ENCODE data around the gene CAPN5.

Gene CAPN5

DNA sequence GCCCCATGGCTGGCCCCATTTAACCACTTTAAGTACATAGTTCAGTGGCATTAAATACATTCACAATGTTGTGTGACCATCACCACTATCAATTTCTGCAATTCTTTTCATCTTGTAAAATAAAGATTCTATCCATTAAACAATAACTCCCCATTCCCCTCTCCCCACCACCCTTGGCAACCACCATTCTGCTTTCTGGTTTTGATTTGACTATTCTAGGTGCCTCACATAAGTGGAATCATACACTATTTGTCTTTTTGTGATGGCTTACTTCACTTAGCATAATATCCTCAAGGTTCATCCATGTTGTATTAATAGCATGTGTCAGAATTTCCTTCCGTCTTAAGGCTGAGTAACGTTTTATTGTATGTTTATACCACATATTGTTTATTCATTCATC lies 68.3 kb downstream of the CAPN5 start:
- DNase-seq = no peak

DNA sequence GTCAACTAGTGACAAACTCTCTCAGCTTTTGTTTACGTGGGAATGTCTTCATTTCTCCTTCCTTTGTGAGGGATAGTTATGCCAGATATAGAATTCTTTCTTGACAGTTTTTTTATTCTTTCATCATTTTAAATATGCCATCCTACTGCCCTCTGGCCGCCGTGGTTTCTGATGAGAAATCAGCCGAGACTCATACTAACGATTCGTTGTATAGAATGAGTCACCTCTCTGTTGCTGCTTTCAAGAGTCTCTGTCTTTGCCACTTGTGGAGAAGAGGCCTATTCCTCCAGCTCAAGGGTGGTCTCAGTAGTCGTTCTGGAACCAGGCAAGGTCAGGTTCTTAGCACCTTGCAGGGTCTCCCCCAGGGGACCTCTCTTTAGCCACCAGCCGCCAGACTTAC lies 69.3 kb downstream of the CAPN5 start:
- DNase-seq = no peak

DNA sequence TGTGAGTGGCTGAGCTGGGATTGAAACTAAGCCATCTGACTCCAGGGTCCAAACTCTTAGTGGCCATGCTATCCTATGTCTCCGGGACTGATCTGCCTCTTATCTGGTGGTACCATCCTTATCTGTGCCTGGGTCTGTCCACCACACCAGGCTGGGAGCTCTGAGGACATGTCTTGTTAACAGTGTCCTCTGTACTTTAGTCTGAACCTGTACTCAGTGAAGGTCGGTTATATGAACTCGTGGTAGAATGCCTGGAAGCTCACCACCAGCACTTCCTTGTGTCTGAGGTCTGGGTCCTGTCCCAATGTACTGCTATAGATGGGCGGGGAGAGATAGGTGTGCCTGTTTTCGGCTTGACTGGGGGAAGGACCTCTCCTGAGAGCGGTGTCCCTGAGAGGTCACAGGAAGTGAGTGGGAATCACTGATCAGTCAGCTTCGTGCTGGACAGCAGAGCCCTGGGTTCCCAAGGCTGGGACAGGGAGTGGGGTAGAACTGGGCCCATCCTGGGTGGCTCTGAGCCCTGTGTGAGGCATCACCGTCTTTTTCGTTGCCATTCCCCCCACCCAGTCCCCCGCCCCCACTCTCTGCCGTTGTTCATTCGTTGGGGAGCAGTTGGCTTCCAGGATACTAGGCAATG lies 70.1 kb downstream of the CAPN5 start:
- no peak for DNase-seq

- DNase-seq = no peak
Observed at GRCh38 chr11:77137421-77137820, 70.7 kb downstream of the CAPN5 start.

DNA sequence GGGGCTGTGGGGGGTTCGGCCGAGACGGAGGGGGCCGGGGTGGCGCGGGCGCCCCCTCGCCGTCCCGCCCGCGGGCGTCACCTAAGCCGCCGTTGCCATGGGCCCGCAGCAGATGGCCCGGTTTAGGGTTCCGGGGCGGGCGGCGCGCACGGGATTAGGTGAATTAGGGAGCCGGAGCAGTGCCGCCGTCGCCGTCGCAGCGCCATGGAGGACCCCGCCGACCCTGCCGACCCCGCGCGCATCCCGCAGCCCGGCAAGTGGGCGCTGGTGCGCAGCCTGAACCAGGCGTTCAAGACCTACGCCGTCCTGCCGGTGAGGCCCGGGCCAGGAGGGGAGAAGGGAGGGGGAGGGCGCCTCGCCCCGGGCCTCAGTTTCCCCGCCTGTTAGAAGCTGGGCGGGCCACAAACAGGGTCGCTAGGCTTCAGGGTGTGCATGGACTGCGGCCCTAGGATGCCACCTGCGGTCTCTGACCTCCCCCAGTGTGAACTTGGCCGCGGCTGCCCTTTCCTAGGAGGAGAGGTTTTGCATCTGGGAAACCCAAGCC lies 71.4 kb downstream of the CAPN5 start:
- no peak for DNase-seq

DNA sequence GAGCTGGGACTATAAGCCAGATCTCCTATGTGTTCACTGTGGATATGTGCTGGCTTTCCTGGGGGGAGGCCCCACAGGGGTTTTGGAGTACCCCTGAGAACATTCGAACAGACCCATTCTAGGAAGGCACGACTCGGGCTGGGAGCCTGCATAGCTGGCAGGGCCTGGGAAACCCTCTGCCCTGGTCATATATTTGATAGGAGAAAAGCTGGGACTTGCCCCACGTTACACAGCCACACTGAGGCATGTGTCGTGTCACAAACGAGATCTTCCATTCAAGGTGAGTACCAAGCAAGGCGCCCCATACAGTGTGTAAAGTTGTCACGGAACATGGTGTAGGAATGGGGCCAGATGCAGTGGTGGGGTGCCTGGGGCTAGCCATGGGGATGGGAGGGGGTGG lies 72.4 kb downstream of the CAPN5 start:
- DNase-seq = no peak

DNA sequence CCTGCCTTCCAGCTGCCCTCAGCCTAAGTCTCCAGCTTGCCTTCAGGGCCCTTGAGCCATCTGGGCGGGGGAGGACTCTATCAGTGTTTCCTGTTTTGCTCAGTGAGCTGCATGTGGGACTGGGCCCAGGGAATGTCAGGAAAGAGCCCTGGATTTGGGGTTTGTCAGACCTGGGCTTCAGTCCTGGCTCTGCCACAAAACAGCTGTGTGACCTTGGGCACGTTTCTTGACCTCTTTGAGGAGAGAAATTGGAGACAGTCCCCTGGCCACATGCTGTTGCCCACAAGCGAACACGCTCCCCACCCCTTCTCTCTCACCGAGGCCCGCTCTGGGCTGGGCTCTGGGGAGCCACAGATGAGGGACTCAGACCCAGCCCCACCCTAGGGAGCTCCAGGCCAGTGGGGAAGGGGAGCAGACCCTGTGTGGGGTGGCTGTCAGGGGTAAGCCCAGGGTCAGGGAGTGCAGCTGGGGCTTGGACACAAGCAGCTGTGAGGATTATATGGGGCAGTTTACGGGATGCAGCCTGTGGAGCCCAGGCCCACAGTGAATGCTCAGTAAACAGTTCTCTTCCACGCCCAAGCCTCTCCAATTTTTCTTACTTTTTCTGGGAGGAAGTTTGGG lies 73.6 kb downstream of the CAPN5 start:
- no peak for DNase-seq

GRCh38 chr11:77141034-77141433 lies 74.3 kb downstream of the CAPN5 start:
- DNase-seq = no peak

- DNase-seq = no peak
Observed at GRCh38 chr11:77141475-77141874, 74.7 kb downstream of the CAPN5 start.

GRCh38 chr11:77142091-77142975 lies 75.6 kb downstream of the CAPN5 start:
- no peak for DNase-seq

- no peak for DNase-seq
Observed at GRCh38 chr11:77143405-77144020, 76.7 kb downstream of the CAPN5 start.

DNA sequence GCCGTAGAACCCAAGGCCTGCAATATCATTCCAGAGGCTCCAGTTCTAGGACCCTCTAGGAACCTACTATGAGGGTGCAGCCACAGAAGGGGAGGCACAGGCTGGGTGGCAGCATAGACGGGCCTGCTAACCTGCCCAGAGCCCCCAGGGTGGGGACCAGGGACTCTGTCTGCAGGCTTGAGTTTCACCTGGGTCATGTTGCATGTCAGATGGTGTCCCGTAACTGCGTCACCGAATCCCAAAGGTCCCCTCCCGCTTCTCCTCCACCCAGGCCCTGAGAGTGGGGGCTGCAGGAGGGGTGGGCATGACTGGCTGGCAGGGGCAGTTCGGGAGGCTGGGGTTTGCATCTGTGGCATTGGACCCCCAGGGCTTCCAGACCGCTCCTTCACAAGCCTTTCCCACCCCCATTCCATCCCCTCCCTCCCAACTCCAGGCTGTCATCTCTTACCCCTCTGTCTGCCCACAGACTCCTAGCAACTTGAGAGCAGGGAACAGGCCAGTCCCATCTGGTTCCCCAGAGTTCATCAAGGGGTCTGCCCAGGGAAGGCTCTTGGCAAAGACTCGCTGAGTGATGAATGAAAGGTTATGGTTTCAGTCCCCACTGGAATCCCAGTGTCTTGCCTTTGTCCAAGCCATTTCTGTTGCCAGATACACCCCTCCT lies 77.6 kb downstream of the CAPN5 start:
- DNase-seq = no peak

- DNase-seq = no peak
Observed at GRCh38 chr11:77144857-77145428, 78.2 kb downstream of the CAPN5 start.

DNA sequence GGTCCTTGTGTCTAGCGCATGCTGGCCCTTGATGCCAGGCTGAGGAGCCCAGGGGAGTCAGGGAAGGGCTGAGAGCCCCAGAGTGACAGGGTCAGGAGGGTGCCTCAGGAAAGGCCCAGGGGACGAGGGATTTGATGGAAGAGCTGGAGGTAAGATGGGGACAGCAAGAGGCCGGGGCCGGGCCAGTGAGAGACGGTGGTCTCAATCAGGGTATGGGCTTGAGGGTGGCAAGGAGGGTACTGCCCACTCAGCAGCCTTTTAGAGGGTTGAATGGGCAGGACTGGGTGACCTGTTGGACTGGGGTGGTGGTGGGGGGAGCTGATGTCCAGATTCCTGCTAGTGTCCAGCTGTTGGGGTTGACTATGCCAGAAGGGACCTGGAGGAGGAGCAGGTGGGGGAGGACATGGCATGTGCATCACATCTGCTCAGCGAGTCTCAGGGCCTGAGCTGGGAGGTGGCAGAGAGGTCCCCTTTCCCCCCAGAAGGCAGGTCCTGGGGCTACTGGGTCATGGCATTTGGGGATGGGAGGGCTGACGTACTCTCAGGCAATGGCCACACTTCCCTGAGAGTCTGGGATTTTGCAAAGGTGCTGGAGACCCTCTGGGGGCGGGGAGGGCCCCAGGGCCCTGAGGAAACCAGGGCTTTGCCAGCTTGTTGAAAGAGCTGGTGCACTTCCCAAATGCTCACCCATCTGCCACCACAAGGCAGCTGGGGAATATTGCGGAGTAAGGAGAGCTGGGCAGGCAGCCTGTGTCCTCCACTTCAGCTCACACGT lies 79.7 kb downstream of the CAPN5 start:
- DNase-seq = no peak

DNA sequence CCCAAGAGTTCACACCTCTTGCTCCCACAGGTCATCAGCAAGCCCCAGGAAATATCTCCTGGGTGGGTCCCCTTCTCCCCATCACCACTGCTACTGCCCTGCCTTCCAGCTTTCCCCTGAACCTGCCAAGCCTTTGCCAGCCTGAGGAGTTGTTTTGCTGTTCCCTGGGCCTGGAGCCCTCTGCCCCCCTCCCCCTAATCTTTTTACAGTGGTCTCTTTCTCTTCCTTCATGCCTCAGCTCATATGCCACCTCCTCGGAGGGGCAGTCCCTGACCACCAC lies 80.2 kb downstream of the CAPN5 start:
- DNase-seq = no peak

- DNase-seq = peak; percentile 57
Observed at GRCh38 chr11:77147668-77148321, 81.0 kb downstream of the CAPN5 start.

DNA sequence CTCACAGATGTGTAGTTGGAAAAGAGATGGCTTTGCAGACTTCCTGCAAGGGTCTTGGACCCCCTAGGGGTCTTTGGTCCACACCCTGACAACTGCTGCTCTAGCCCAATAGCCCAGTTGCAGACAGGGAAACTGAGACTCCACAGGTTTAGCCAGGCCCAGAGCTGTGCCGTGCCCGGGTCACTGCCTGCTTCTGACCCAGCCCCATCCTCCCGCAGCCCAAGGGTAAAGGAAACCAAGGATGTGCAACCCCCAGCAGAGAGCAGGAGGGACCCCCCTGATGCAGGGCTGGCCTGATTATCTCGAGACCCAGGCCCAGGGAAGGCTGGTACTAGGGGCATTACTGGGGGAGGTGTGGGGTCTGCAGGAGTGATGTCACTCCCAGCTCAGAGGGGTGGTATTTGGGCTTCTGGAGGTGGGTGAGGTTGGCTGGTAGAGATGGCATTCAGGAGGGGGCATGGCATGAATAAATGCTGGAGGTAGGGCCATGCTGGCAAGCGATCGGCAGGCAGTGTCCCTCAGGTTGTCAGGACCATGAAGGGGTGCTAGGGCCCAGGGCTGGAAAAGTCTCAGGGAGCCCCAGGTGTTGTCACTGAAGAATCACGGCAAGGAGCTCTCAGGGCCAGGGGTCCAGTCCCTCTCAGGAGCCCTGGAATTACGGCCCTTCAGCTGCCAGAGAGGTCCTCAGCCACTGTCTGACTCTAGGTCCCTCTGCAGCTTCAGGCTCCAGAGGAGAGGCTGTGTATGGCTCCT lies 82.4 kb downstream of the CAPN5 start:
- DNase-seq = no peak

- DNase-seq = no peak
Observed at GRCh38 chr11:77149716-77150392, 83.1 kb downstream of the CAPN5 start.

DNA sequence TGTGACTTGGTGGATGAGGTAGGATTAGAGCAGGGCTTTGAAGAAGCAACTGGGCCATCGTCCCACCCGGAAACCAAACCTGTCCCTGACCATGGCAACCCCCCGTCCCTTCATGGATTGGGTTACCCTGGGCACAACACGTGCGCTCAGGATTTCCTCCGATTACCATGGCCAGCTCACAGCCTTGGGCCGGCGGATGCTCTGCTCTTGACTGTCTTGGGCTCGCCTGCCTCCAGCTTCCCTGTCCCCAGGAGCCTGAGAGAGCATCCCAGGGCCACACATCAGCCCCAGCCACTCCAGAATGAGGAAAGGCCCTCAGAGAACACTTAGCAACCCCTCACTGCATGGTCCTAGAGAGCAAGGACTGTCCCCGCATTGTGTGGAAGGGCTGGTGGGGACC lies 84.1 kb downstream of the CAPN5 start:
- DNase-seq = no peak
